Cardiac fibroblast (primary cell): ENCODE data around the gene RPGR.

Experiments
- DNase-seq, 2 donors: peaks; one replicate each; pipeline versions ENCODE4 v3.0.0 to v3.0.0-alpha.2; 2010; ENCODE audit warnings: low read depth in 2 of 2
- H3K4me3 ChIP-seq, 2 donors: replicated peaks in 1 of 2; 1 replicate in 1 of 2; 2 replicates in 1 of 2; pipeline ENCODE4 v1.5.1; 2011; ENCODE audit warnings: low read depth in 2 of 2, low read length in 2 of 2, mild to moderate bottlenecking in 2 of 2, moderate library complexity in 1 of 2
- TF ChIP-seq, protein P1 (sequence below): IDR thresholded peaks from one replicate; pipeline ENCODE4 v1.5.1; 2011; ENCODE audit warnings: low read depth, mild to moderate bottlenecking, low read length, inconsistent platforms

The RPGR gene

DNA sequence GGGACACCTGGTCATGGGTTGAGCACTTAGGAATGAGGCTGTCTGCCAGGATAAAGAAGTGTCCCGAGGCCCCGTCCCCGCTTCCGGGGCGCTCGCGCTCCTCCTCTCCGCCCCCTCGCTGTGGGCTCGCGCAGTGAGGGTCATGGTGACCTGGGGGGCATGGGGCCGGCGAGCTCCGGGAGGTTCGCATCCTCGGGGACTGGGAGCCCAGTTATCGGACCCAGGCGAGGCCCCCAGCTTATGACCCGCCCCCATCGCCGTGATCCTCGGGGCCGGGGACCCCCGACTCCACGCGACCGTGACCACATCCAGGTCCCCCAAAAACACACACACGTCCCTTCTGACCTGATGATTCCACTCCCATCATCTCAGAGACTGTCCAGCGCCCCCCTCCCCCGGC lies 71.3 kb downstream of the RPGR start:
- no peak for DNase-seq
- TF ChIP-seq, protein P1, sequence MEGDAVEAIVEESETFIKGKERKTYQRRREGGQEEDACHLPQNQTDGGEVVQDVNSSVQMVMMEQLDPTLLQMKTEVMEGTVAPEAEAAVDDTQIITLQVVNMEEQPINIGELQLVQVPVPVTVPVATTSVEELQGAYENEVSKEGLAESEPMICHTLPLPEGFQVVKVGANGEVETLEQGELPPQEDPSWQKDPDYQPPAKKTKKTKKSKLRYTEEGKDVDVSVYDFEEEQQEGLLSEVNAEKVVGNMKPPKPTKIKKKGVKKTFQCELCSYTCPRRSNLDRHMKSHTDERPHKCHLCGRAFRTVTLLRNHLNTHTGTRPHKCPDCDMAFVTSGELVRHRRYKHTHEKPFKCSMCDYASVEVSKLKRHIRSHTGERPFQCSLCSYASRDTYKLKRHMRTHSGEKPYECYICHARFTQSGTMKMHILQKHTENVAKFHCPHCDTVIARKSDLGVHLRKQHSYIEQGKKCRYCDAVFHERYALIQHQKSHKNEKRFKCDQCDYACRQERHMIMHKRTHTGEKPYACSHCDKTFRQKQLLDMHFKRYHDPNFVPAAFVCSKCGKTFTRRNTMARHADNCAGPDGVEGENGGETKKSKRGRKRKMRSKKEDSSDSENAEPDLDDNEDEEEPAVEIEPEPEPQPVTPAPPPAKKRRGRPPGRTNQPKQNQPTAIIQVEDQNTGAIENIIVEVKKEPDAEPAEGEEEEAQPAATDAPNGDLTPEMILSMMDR, result no peak

DNA sequence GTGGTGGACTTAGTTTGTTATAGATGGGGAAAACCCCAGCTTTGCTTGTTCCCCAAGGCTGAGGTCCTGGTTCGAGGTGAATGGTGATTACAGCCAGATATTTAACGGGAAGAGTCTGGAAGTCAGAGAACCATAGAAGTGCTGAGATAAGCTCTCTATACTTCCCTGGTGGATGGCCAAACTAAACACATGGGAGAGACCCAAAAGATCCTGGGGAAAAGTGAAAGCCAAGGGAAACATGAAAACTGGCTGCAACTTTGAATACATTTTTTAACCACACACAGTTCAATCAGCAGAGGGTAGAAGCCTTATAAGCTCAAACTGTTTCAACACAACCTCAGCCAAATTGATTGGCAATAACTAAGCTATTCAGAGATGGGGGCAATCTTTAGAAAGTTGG lies 77.3 kb downstream of the RPGR start:
- DNase-seq, result peak in 1 of 2 donors; percentile 46
- TF ChIP-seq, protein P1, result no peak
- no peak overlapping the region for H3K4me3 ChIP-seq

More for the DNA sequence above, 71.3 kb downstream of the RPGR start:
- H3K4me3 ChIP-seq, result no peak overlapping the region

DNA sequence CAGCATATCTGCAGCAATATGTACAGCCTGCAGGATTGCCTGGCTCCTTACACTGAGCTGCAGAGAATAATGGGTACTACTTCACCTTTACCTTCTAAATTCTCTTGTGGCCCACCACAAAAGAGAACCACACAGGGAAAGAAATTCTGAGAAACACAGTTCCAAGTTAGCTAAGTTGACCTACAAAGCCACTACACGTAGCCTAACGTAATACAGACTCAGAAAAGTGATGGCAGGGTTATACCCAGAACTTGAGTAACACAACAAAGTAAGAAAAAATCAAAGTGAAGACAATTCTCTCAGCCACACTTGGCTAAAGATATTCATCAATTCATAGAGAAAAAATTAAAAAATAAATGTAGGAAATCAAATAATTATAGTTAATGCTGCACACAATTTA lies 80.3 kb downstream of the RPGR start:
- TF ChIP-seq, protein P1, result no peak
- H3K4me3 ChIP-seq, result no peak overlapping the region
- DNase-seq, result no peak

DNA sequence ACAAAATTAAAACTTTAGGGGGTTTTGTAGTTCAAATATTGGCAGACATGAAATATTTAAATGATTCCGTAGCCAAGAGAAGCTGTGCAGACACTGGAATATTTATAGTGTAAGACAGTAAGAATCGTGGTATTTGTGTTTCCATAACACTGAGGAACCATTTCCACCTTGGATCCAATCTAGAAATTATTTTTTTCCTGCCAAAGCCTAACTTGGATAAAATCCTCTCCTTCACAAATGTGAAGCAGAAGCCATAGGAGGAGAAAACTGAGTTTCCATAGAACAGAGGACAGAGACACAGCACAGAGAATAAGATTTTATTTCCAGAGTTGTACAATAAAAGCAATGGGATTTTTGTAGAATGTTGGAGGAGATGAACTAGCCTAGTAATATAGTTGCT lies 86.8 kb downstream of the RPGR start:
- DNase-seq, result no peak
- no peak overlapping the region for H3K4me3 ChIP-seq
- TF ChIP-seq, protein P1, result no peak

DNA sequence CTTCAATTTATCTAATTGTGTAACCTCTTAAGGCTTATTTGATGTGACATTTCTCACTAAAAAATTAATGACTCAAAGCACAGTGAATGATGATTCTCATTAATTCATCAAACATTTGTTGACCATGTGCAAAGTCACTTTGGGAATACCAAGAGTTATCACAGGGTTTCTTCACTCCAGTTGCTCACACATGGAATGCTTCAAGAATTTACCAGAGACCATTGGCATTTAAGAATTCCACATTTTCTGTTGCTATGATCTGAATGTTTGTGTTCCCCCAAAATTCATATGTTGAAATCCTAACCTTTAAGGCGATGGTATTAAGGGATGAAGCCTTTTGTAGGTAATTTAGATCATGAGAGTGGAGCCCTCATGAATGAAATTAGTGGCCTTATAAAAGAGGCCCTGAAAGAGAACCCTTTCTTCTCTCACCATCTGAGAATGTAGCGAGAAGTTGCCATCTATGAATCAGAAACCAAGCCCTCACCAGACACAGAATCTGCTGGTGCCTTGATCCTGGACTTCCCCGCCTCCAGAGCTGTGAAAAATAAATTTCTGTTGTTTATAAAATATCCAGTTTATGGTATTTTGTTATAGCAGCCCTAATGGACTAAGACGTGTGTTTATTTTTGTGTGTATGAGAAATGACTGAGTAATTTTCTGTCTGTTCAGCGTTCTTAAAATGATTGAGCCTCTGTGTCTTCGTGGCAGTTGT lies 90.3 kb downstream of the RPGR start:
- no peak for DNase-seq
- TF ChIP-seq, protein P1, result no peak
- no peak overlapping the region for H3K4me3 ChIP-seq

DNA sequence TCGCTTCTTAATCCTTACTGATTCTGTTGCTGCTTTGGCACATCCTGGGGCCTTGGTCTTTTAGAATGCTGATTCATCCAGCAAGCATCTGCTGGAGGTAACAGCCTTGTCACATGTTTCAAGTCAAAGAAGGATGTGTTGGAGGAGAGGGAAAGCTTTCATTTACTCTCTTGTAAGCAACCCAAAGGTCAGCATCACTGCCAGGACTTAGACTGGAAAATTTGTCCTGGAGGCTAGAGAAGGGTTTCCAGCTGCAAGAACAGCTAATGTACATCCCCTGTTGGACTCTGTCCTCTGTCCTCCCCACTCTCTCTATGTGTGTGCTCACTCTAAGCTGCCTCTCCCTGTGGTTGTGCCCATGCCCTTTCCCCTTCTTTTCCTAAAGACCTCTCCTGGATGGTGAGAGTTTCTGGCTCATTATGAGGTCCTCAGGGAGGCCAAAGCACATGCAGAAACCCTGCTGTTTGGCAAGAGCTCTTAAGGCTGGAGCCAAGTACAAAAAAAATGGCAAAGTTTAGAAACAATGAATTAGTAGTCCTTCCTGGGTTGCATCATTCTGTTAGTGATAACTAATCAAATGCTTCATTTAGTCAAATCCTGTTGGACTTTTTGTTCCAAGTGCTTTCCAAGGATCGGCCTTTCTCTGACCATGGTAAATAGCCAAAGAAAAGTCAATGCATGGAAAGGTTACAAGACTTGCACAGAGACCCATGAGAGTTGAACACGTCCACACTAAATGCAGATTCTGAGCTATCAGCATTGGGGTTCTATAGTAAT lies 93.2 kb downstream of the RPGR start:
- H3K4me3 ChIP-seq, result no peak overlapping the region
- peak; percentile 85 to 97 for DNase-seq
- TF ChIP-seq, protein P1, result no peak
